SKM-1 treated with dmso at 0.1 percent for 144 hours (cell line): ENCODE data around the gene CT45A2.
"Not testable (repeated sequence)": the region's sequence is repeated elsewhere in the genome, so short reads cannot be mapped to it uniquely, and the experiment has no call there.

ENCODE experiments used
- DNase-seq: peaks from one replicate; lab custom pipeline; 2025; ENCODE audit not compliant: unreplicated experiment; lab: John Stamatoyannopoulos, UW

CT45A2 gene, protein sequence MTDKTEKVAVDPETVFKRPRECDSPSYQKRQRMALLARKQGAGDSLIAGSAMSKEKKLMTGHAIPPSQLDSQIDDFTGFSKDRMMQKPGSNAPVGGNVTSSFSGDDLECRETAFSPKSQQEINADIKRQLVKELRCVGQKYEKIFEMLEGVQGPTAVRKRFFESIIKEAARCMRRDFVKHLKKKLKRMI

GRCh38 chrX:135819912-135820311, at the start of gene CT45A2:
Gene CT45A2, minus strand, starts transcription at chrX:135820012. Its CDS starts 3,747 bp downstream, at chrX:135816265.
- DNase-seq = not testable (repeated sequence)

GRCh38 chrX:135854438-135854837, 34.6 kb upstream of the CT45A2 start, which contains the start of gene CT45A8:
Gene CT45A8, minus strand, starts transcription at chrX:135854538. Its CDS starts 3,755 bp downstream, at chrX:135850783.
- not testable (repeated sequence) for DNase-seq

GRCh38 chrX:135837180-135837579, 17.4 kb upstream of the CT45A2 start, which contains the start of gene CT45A7:
Gene CT45A7, minus strand, starts transcription at chrX:135837280. Its CDS starts 3,747 bp downstream, at chrX:135833533.
- DNase-seq = not testable (repeated sequence)

DNA sequence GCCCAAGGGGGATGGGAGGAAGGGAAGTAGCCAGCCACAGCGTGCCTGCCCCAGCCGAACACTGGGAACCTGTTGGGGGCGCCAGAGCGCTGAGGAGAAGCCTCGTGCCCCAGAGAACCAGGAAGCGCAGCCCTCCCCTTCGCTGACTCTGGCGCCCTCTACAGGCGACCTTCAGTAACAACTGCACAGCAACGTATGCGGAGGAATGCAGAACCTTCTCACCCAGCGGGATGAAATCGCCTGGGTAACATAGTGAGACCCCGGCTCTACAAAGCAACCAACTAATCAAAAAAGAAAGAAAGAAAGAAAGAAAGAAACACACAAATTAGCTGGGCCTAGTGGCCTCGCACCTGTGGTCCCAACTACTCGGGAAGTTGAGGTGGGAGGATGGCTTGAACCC, 17.1 kb downstream of the CT45A2 start, which contains the start of gene CT45A6:
Gene CT45A6, minus strand, starts transcription at position 101 of the 400 bp plus-strand sequence. CDS start 3,794 bp downstream, outside the sequence.
- not testable (repeated sequence) for DNase-seq

DNA sequence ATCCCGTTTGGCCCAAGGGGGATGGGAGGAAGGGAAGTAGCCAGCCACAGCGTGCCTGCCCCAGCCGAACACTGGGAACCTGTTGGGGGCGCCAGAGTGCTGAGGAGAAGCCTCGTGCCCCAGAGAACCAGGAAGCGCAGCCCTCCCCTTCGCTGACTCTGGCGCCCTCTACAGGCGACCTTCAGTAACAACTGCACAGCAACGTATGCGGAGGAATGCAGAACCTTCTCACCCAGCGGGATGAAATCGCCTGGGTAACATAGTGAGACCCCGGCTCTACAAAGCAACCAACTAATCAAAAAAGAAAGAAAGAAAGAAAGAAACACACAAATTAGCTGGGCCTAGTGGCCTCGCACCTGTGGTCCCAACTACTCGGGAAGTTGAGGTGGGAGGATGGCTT, 34.4 kb downstream of the CT45A2 start, which contains the start of gene CT45A5:
Gene CT45A5, minus strand, starts transcription at position 101 of the 400 bp plus-strand sequence. CDS start 3,774 bp downstream, outside the sequence.
- DNase-seq = not testable (repeated sequence)

GRCh38 chrX:135768091-135768490, 51.7 kb downstream of the CT45A2 start, which contains the start of gene CT45A3:
Gene CT45A3, minus strand, starts transcription at chrX:135768191. Its CDS starts 3,747 bp downstream, at chrX:135764444.
- not testable (repeated sequence) for DNase-seq
